KMS-11 (cell line): ENCODE results near the gene NOP53.

Source experiments
- H2AFZ ChIP-seq: fragments of 200-600 bp; sonication (generic); 2 replicates; pipeline ENCODE4 v1.6.1; 2016; ENCODE audit warnings: antibody characterized with exemption, mixed run types, low read depth
- H3K27ac ChIP-seq: fragments of 200-600 bp; sonication (generic); 2 replicates; pipeline ENCODE4 v1.6.1; 2016; ENCODE audit warnings: mild to moderate bottlenecking, mixed run types
- H3K27me3 ChIP-seq: fragments of 200-600 bp; sonication (generic); 2 replicates; pipeline ENCODE4 v1.6.1; 2017; ENCODE audit warnings: mild to moderate bottlenecking, low read depth, mixed run types, moderate library complexity; ENCODE audit not compliant: insufficient read depth
- H3K36me3 ChIP-seq: fragments of 200-600 bp; sonication (generic); 2 replicates; pipeline ENCODE4 v1.6.1; 2017; ENCODE audit warnings: mild to moderate bottlenecking, mixed run types; ENCODE audit not compliant: insufficient read depth
- H3K4me1 ChIP-seq: fragments of 200-600 bp; sonication (generic); 2 replicates; pipeline ENCODE4 v1.6.1; 2016; ENCODE audit warnings: mild to moderate bottlenecking, low read depth, mixed run types; ENCODE audit not compliant: poor library complexity, severe bottlenecking
- H3K4me2 ChIP-seq: fragments of 200-600 bp; sonication (generic); 2 replicates; pipeline ENCODE4 v1.7.0; 2016; ENCODE audit warnings: mild to moderate bottlenecking, mixed run types
- H3K4me3 ChIP-seq: fragments of 200-600 bp; sonication (generic); IDR thresholded peaks from 2 replicates; pipeline ENCODE4 v1.6.1; 2017; ENCODE audit warnings: low read depth, low read length, mixed read lengths; ENCODE audit not compliant: insufficient read depth
- H3K79me2 ChIP-seq: fragments of 200-600 bp; sonication (generic); 2 replicates; pipeline ENCODE4 v1.6.1; 2016; ENCODE audit warnings: low read depth, mixed run types; ENCODE audit not compliant: insufficient read depth
- H3K9ac ChIP-seq: fragments of 200-600 bp; sonication (generic); 2 replicates; pipeline ENCODE4 v1.6.1; 2016; ENCODE audit warnings: mild to moderate bottlenecking, mixed run types
- H4K20me1 ChIP-seq: fragments of 200-600 bp; sonication (generic); 2 replicates; pipeline ENCODE4 v1.6.1; 2016; ENCODE audit warnings: mild to moderate bottlenecking, mixed run types; ENCODE audit not compliant: insufficient read depth
- TF ChIP-seq, protein P1 (sequence below): fragments of 200-600 bp; sonication (generic); conservative IDR thresholded peaks from 2 replicates; pipeline ENCODE4 v1.6.1; 2017; ENCODE audit warnings: low read depth, mild to moderate bottlenecking, antibody characterized with exemption, low read length, moderate library complexity, mixed read lengths

The NOP53 gene

DNA sequence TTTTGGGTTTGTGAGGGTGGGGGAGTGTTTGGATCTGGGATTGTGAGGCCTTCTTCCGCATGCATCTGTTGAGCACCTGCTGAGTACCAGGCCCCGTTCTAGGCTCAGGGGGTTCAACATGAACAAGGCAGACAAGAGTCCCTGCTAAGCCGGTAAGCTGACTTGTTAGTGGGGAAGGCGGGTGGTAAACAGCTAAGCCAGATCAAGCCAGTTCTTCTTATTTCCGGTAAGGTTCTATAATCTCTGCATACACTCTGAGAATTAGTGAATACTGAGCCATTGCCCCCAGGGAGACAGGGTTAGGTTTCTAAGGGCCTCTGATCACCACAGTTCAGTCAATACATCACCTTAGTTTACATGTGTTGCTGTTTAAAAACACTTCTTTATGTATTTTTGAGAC, 42.0 kb upstream of the NOP53 start:
- Histone ChIP-seq H3K36me3 (no peaks in the 10 kb centered on the region), H3K4me3 (no peak overlapping the region), H3K27me3 (peaks cover 3% of the 10 kb centered on the region; the same call in 1 of the 2 replicates), H3K4me1 (no peaks in the 10 kb centered on the region), H3K9ac (no peak overlapping the region), H3K4me2 (no peak overlapping the region), H3K79me2 (no peaks in the 10 kb centered on the region), H2AFZ (no peak overlapping the region), H3K27ac (no peak overlapping the region), H4K20me1 (no peaks in the 10 kb centered on the region)
- TF ChIP-seq, protein P1, sequence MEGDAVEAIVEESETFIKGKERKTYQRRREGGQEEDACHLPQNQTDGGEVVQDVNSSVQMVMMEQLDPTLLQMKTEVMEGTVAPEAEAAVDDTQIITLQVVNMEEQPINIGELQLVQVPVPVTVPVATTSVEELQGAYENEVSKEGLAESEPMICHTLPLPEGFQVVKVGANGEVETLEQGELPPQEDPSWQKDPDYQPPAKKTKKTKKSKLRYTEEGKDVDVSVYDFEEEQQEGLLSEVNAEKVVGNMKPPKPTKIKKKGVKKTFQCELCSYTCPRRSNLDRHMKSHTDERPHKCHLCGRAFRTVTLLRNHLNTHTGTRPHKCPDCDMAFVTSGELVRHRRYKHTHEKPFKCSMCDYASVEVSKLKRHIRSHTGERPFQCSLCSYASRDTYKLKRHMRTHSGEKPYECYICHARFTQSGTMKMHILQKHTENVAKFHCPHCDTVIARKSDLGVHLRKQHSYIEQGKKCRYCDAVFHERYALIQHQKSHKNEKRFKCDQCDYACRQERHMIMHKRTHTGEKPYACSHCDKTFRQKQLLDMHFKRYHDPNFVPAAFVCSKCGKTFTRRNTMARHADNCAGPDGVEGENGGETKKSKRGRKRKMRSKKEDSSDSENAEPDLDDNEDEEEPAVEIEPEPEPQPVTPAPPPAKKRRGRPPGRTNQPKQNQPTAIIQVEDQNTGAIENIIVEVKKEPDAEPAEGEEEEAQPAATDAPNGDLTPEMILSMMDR: no peak

DNA sequence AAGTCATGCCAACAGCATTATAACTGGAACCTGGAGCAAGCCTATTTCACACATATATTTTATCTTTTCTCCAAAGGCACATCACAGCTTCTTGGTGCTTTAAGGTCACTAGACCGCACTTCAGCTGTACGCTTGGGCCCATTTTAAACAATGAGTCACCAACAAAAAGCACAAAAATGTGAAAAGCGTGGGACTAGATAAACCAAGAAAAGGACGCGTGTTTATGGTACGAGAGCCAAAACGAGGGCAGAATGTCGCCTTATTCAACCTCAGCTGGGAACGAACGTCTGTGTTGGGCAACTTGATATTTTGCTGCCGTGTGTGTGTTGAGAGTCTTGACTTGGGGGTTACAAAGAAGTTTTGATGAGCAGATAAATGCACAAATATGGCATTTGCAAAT, 41.3 kb upstream of the NOP53 start:
- H3K4me3 ChIP-seq: no peak overlapping the region
- H3K4me2 ChIP-seq: no peak overlapping the region
- TF ChIP-seq, protein P1: no peak
- no peaks in the 10 kb centered on the region for H3K36me3 ChIP-seq
- no peak overlapping the region for H3K27ac ChIP-seq
- H3K4me1 ChIP-seq: no peaks in the 10 kb centered on the region
- peaks cover 8% of the 10 kb centered on the region; the same call in 1 of the 2 replicates for H3K27me3 ChIP-seq
- no peak overlapping the region for H3K9ac ChIP-seq
- no peaks in the 10 kb centered on the region for H4K20me1 ChIP-seq
- H2AFZ ChIP-seq: no peak overlapping the region
- H3K79me2 ChIP-seq: no peaks in the 10 kb centered on the region

DNA sequence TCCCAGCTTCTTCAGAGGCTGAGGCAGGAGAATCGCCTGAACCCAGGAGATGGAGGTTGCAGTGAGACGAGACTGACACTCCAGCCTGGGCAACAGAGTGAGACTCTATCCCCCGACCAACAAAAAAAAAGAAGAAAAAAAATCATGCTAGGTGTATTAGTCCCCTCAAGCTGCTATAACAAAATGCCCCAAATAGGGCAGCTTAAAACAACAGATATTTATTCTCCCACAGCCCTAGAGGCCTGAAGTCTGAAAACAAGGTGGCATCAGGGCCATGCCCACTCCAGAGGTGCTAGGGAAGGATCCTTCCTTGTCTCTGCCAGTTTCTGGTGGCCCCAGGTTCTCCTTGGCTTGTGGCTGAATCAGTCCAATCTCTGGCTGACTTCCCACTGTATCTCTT, 40.7 kb upstream of the NOP53 start:
- Histone ChIP-seq H3K27me3 (peaks cover 14% of the 10 kb centered on the region; the same call in 1 of the 2 replicates), H2AFZ (no peak overlapping the region), H3K9ac (no peak overlapping the region), H3K36me3 (no peaks in the 10 kb centered on the region), H3K27ac (no peak overlapping the region), H3K79me2 (no peaks in the 10 kb centered on the region), H3K4me3 (no peak overlapping the region), H3K4me1 (no peaks in the 10 kb centered on the region), H3K4me2 (no peak overlapping the region), H4K20me1 (no peaks in the 10 kb centered on the region)
- TF ChIP-seq, protein P1: no peak

DNA sequence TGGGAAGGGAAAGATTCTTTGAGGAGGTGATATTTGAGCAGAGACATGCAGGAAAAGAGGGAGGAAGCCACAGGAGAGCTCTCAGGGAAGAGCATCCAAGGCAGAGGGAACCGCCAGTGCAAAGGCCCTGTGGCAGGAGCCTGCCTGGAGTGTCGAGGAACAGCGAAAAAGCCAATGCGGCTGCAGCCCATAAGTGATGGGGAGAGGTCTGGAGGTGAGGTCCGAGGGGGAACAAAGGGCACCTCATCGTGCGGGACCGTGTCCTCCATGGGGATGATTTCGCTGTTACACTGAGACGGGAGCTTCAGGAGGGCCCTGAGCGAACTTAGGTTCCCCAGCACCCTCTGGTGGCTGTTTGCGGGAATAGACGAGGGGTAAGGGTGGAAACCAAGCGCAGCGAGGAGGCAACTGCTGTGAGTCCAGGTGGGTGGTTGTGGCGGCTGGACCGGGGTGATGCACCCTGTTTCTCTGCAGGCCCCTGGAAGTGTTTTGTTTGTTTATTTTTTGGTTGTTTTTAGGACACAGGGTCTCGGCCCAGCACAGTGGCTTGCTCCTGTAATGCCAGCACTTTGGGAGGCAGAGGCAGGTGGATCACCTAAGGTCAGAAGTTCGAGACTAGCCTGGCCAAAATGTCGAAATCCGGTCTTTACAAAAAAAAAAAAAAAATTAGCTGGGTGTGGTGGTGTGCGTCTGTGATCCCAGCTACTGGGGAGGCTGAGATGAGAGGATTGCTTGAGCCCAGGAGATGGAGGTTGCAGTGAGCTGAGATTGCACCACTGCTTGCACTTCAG, 38.0 kb upstream of the NOP53 start:
- Histone ChIP-seq H3K27ac (no peak overlapping the region), H3K79me2 (no peaks in the 10 kb centered on the region), H3K27me3 (peaks cover 37% of the 10 kb centered on the region; the same call in 1 of the 2 replicates), H3K4me3 (no peak overlapping the region), H2AFZ (peak overlapping the region; percentile 62), H4K20me1 (no peaks in the 10 kb centered on the region), H3K36me3 (no peaks in the 10 kb centered on the region), H3K4me1 (no peaks in the 10 kb centered on the region), H3K9ac (no peak overlapping the region), H3K4me2 (0 out of 2 replicates have a peak overlapping the region, but pooled peaks have one; percentile 2)
- TF ChIP-seq, protein P1: peak; percentile 91
